ENCODE data around the gene PRPF4. TPM values are rescaled to one million over a fixed set of nuclear protein-coding genes. Genes with fewer than 3 reads are reported as not detected.
"Not testable (repeated sequence)": the region's sequence is repeated elsewhere in the genome, so short reads cannot be mapped to it uniquely, and the experiment has no call there.

Gene PRPF4
- total RNA-seq, 1 donor from 2014 or later = 16.3 TPM

DNA sequence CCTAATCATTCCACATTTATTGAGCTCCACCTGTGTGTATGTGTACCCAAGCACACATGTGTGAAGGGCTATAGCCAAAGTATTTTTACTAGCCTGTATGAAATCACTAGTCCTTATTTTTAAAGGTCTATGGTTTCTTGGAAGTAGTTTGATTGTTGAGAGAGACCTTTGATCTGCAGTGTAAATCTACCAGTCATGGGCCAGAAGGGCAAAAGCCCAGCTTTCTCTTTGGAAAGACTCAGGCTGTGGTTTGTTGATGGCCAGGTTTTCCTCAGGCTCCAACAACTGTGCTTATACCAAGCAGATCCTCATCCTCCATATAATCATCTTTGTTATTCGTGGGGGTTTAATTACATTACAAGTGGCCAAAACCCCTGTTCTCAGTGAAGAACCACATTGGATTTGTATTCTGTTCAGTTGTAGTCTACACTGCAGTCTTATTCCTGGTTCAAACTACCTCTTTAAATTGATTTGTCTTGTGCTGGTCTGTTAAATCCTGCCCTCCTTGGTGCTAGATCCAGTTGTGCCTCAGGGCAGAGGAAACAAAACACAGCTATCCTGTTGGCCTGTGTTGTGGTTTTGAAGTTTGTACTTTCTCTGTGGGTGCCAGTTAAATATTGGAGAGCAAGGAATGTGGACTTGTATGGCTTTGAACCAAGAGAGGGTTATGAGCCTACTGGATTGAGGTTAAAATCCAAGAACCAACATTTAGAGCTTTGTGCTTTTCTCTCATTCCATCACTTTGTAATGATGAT is 13.4 kb upstream of the PRPF4 start:
- intact Hi-C loops (cut with DNase I) = no loop called here
- DNase-seq (ENCODE audit: low spot score) = no peak
- ATAC-seq = no peak

DNA sequence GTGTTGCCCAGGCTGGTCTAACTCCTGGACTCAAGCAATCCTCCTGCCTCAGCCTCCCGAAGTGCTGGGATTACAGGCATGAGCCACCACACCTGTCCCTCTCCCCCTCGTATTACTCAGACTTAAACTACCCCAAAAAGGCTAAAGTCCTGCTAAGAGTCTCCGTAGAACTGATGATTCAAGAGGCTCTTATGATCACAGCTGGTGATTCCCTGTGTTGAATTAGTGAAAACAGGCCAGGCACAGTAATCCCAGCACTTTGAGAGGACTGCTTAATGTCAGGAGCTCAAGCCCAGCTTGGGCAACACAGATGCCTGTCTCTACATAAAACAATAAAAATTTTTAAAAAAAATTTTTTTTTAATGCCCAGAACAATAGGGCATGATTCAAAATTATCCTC is 9.3 kb upstream of the PRPF4 start:
- intact Hi-C loops (cut with DNase I) = no loop called here
- DNase-seq (ENCODE audit: low spot score) = no peak
- no peak for ATAC-seq

DNA sequence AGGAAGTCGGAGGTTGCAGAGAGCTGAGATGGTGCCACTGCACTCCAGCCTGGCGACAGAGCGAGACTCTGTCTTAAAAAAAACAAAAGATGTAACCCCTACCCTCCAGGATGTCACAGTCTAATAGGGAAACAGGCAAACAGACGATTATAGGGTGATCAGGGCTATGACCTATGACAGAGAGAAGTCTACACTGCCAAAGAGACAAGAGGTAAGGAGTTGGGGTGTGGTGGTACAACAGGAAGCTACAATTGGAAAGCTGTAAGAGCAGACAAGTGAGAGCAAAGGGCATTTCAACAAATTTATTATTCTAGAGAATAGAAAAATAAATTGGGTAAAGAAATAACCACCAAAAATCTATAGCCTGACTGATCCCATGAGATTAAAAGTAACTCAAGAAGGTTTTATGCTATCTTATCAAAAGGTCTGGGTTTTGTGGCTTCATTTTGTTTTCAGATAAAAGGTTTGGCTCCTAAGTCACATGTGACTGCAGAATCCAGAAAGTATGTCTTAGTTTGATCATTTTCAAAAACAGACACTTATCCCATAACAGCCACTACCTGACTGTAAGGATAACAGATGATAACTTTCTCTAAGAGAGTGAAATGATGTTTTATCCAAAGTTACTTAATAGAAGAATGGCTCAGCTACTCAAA is 7.4 kb upstream of the PRPF4 start:
- intact Hi-C loops (cut with DNase I) = no loop called here
- ATAC-seq (no peak), DNase-seq (ENCODE audit: low spot score) (no peak)

DNA sequence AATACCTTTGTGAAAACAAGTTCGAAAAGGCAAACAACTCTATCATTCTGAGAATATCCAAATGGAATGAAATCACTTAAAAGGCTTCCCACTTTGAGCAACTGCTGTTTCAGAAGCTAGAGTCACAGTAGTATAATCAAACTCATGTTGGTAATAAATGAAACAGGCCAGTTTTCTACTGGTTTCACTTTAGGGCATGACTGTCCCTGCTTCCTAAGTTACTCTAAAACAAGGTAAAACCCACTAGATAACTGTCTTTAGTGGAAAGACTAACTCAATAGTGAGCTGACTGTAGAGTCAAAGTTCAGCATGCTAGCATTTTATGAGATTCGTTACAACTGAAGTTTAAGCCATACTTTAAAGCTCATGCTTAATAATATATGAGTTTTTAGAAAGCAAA is 6.1 kb upstream of the PRPF4 start:
- ATAC-seq = no peak
- DNase-seq (ENCODE audit: low spot score) = no peak
- intact Hi-C loops (cut with DNase I) = no loop called here

DNA sequence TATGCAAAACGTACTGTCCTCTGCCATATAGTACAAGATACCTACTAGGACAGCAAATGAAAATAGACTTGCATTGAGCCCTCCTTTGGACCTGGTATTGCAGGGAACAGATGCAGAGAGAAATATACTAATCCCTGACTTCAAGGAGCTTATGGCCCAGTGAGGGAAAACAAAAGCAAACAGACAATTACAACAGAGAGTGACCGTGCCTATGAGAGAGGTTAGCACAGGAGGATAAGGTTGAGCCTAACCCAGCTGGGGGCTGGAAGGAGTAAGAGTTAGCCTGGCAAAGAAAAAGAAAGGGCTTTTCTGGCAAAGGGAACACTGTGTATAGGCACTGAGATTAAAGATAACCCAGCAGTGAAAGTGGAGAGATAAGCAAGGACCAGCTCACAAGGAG is 5.6 kb upstream of the PRPF4 start:
- DNase-seq (ENCODE audit: low spot score) = no peak
- no peak for ATAC-seq
- intact Hi-C loops (cut with DNase I) = no loop called here

DNA sequence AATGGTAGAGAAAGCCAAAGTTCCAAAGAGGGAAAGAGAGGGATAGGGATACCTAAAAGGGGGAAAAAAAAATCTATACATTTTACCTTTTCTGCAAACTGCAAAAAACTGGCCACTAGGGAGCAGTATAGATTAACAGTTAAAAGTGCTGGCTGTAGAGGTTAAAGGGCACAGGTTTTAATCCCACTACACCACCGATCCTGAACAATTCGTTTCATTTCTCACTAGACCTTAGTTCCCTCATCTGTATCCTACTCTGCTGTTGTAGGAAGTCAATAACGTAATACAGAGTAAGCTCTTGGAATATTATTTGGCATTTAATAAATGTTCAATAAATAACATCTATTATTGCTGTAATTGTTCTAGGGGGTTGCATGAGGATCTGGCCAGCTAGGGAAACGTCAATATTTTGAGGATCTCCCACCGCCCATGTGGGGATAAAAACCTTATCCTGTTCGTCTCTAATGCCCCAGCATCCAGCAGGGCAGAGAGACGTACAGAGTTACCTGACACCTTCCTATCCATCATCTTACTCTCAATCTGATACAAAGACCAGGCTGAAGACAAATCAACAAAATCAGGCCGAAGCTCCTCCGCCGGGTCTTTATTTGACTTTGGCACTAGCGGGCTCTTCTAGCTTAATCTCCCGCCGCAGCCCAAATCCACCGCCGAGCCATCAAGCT is 843 bp upstream of the PRPF4 start:
- ATAC-seq = peak; percentile 49
- intact Hi-C loops (cut with DNase I) = no loop called here
- DNase-seq (ENCODE audit: low spot score) = no peak

DNA sequence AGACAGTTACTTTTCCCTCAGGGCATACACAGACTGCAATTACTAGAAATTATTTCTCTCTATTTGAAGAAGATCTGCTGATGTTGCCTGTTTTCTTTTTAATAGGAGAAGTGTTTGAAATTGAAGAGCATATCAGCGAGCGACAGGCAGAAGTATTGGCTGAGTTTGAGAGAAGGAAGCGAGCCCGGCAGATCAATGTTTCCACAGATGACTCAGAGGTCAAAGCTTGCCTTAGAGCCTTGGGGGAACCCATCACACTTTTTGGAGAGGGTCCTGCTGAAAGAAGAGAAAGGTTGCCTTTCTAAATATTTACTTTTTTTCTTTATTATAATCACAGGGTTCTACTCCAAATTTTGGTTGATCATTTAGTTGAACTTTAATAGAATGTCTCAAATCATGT is 3.4 kb downstream of the PRPF4 start:
- ATAC-seq (no peak), DNase-seq (ENCODE audit: low spot score) (no peak)
- intact Hi-C loops (cut with DNase I) = no loop called here

DNA sequence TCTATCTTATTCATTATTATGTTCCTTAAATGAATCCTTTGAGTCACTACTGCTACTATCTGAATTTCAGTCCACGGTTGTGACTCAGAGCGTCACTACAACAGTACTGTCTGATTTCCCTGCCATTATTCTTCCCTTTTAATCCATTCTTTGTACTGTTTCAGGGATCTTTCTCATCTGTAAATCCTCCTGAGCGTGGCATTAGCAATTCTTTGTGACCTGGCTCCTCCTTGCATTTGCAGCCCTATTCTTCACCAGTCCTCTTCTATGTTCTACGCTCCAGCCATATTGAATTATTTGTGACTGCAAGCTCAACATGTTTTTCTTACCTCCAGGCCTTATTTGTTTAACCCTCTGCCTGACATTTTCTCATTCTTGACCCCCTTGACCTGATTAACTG is 5.9 kb downstream of the PRPF4 start:
- intact Hi-C loops (cut with DNase I) = no loop called here
- no peak for DNase-seq (ENCODE audit: low spot score)
- no peak for ATAC-seq

DNA sequence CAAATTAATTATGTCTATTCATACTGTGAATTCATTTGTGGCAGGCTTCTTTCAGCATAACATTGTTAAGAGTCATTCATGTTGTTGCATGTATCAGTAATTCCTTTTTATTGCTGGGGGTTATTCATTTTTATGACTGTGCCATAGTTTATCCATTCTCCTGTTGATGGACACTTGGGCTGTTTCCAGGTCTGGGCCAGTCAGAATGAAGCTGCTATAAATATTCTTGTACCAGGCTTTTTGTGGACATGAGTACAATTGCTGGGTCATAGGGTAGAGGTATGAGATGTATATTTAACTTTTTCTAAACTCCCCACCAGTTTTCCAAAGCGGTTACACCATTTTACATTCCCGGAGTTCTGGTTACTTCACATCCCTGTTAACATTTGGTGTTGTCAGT is 13.6 kb downstream of the PRPF4 start:
- DNase-seq (ENCODE audit: low spot score) (no peak), ATAC-seq (no peak)
- intact Hi-C loops (cut with DNase I) = no loop called here

DNA sequence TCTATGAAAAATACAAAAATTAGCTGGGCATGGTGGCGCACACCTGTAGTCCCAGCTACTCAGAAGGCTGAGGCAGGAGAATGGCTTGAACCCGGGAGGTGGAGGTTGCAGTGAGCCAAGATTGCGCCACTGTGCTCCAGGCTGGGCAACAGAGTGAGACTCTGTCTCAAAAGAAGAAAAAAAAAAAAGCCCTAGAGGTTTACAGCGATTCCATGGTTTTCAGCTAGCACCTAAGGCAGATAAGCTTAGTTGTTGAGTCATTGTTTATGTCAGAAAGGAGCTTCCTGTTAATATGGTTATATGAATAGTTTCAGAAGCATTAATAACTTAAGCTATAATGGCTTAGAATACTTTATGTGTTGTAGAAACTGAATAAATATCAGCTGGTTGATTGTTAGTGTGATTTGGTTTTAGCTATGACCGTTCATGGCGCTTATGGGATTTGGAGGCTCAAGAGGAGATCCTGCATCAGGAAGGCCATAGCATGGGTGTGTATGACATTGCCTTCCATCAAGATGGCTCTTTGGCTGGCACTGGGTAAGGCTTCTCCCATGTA is 14.7 kb downstream of the PRPF4 start:
- ATAC-seq (no peak), DNase-seq (ENCODE audit: low spot score) (no peak)
- intact Hi-C loops (cut with DNase I) = no loop called here

DNA sequence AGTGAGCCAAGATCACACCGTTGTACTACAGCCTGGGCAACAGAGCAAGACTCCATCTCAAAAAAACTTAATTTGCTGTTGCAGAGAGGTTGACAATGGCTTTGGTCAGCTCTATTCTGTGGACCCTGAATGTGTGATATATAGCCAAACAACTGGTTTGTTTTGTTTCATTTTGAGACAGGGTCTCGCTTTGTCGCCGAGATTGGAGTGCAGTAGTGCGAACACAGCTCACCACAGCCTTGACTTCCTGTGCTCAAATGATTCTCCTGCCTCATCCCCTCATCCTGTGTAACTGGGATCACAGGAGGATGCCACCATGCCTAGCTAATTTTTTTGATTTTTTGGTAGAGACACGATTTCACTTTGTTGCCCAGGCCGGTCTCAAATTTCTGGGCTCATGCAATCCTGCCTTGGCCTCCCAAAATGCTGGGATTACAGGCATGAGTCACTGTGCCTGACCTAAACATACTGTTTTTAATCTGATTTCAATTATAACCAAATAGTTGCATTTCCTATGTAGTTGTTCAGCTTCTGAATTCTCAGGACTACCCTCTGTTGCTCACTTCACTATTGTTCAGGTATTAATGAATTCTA is 17.9 kb downstream of the PRPF4 start:
- intact Hi-C loops (cut with DNase I) = no loop called here
- DNase-seq (ENCODE audit: low spot score) (no peak), ATAC-seq (no peak)

DNA sequence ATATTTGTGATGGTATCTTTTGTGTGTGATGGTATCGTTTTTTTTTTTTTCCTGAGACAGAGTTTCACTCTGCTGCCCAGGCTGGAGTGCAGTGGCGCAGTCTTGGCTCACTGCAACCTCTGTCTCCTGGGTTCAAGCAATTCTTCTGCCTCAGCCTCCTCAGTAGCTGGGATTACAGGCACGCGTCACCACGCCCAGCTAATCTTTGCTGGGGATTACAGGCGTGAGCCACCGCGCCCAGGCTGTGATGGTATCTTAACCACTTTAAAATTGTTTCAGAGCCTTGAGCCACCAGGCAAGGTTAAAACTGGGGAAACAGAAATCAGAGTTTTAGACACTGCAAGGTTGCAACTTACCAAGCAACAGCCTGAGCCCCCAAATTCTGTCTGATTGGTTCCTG is 20.8 kb downstream of the PRPF4 start:
- DNase-seq (ENCODE audit: low spot score); ATAC-seq; intact Hi-C loops (cut with DNase I): not testable (repeated sequence)

DNA sequence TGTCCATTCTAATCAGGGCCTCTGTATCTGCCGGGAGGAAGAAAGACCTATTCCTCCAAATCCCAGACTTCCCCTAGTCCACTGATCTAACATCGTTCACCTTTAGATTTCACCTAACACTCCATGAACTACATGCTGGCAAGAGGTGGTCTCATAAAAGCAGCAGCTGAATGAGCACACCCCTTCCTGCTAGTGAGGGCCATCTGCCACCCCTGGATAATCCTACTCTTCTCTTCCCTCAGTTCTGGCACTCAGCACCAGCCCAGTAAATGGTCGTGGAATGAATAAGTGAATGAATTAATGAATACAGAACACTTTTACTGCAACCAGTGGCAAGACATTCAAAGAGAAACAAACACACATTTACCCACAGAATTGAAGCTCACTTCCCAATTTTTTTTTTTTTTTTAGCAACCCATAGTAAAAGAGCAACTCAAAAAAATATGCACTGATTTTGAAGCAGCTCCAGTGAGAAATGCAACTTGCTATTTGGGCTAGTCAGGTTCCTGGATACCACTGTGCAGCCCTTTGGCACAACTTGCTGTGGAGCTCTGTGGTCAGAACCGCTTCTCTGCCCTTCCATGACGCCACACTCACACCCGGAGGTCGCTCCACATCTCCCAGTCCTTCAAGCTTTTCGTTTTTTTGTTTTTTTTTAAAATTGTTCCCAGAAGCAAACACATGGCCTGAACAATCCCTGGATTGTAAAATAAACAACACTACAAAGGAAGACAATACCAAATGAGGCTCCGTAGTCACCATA is 21.5 kb downstream of the PRPF4 start:
- intact Hi-C loops (cut with DNase I) = no loop called here
- DNase-seq (ENCODE audit: low spot score) (no peak), ATAC-seq (no peak)

DNA sequence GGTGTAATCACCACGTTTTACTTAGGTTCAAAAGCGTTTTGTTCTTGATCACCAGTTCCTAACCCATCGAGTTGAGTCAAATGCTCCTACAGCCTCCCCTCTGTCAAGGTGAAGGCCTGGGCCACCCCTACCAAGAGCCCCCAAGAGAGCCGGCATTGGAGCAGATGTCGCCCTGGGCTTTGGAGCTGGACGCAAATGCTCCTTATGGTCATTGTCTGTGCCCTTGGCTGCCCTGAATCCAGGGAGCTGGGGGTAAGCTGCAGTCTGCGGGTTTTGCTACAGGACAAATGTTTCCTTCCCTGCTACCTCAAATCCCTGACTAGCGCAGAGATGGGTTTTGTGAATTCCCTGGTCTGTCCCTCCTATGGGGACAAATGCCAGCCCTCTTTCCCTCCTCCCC is 22.9 kb downstream of the PRPF4 start:
- ATAC-seq = no peak
- intact Hi-C loops (cut with DNase I) = no loop called here
- DNase-seq (ENCODE audit: low spot score) = no peak

DNA sequence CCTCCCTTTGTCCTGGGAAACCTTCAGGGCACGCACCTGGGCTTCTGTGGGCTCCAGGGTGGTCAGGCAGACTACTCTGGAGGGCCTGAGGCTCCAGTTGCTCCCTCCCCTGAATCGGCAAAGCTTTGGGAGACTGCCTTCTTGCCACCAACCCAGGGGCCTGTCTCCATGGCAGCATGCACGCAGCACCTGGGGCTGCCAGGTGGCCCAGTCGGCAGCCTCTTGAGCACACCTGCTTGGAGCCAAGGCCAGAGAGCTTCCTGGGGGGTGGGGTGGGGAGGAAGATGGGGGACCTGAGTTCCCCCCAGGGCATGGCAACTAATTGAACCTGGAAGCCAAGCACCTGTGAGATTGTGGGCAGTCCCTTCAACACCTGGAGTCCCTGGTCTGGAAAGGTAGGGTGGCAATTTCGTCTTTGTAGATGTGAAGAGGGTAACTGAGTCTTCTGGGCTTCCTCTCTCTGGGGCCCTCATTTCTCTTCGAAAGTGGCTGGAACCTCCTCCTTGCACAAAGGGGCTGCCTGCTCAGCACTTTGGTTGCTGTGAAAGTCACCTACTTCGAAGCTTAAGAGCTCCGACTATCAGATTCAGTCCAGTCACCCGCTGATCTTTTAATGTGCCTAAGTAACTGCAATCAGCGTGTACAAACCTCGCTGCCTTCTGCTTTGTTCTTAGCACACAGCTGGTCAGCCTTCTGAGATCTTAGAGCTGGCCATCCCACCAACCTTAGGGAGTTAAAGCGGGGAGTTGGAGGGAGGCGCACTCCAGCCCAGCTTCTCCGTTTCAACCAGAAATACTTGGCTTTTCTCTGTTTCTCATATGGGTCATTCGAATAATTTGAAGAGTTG is 23.7 kb downstream of the PRPF4 start:
- no peak for DNase-seq (ENCODE audit: low spot score)
- intact Hi-C loops (cut with DNase I) = no loop called here
- no peak for ATAC-seq

DNA sequence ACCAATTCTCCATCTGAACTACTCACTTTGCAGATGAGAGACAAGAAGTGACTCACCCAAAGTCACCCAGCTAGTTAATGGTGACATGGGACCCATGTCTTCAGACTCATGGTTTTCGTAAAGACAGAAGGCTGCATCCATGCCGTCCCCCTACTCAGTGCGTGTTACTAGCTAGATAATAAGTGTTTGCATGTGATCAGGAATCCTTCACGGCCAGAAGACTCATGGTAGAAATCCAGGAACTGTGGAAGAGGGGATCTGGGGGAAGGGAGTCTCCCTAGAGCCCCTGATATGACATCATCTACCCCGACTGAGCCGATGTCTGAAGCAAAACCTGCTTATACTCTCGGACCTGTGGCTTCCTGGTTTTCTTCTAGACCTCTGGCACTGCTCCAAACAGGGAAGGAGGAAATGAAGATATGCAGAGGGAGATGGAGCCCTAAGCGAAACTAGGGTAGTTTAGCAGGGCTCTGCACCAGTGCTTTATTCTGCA is 24.4 kb downstream of the PRPF4 start:
- intact Hi-C loops (cut with DNase I) = no loop called here
- DNase-seq (ENCODE audit: low spot score) = no peak

DNA sequence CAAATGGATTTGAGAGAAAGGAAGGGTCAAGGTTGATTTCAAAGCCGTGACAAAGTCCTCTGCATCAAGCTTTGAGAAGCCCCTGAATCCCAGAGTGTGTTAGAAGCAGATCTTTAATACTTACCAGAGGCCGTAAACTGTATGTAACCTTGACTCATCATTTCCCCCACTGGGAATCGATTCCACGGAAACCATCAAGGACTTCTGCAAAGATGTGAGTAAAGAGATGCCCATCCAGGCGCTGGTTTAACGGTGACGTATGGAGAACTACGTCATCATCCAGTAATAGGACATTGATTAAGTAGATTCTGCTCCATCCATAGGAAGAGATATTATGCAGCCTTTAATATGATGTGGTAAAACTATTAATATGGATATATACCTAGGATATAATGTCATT is 26.1 kb downstream of the PRPF4 start:
- intact Hi-C loops (cut with DNase I) = no loop called here
- no peak for DNase-seq (ENCODE audit: low spot score)
- no peak for ATAC-seq

More for the DNA sequence above, 24.4 kb downstream of the PRPF4 start:
- no peak for ATAC-seq

DNA sequence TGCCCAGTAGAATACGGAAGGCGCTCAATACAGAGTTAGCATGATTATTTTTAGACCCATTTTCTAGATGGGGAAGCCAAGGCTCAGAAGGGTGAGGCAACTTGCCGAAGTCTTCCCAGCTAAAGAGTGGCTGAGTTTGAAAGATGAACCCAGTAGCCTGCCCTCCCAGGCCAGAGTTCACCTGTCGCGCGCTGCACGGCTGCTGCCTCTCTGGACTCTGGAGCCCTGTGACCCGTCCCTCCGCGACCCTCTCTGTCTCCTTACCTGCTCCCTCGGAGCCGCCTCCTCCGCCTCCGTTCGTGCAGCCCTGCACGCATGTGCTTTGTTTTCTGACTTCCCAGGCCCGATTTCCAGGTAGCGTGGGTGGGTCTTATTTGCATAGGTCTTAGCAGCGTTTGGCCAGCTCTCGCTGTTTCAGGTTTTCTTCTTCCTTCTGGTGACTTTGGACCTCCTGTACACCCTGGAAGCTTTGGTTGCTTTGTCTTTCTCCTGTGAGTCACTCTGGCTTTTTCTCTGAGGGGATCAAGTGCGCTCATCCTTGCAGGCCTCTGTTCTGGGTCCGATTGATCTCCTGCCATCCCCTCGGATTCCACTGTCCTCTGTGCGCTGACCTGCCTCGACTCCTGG is 27.4 kb downstream of the PRPF4 start, which contains the start of gene RNF183:
TSS of gene RNF183 (minus strand) at position 585 of the 627 bp plus-strand sequence. CDS start 5,192 bp downstream, outside the sequence.
- DNase-seq (ENCODE audit: low spot score) (no peak), ATAC-seq (no peak)
- intact Hi-C loops (cut with DNase I) = no loop called here
